OCI-LY3 (cell line): ENCODE results near the gene SLC26A11.

Experiments
- CTCF ChIP-seq: fragments of 200-600, 300-600 bp; sonication (generic); IDR thresholded peaks from 2 replicates; pipeline ENCODE4 v1.5.1; 2014; ENCODE audit warnings: antibody characterized with exemption, low read length, low read depth
- EZH2phosphoT487 ChIP-seq: fragments of 200-600 bp; shearing (Covaris generic); IDR thresholded peaks from 2 replicates; pipeline ENCODE4 v1.6.1; 2018; ENCODE audit warnings: antibody characterized with exemption, mixed run types, low read depth

GRCh38 chr17:80182118-80182844, 37.9 kb upstream of the SLC26A11 start:
- TF ChIP-seq CTCF, result no peak
- TF ChIP-seq EZH2phosphoT487, result no peak
